Measurements from ENCODE around the gene GPR158.

Gene GPR158

GRCh38 chr10:25390733-25391132, 215.9 kb downstream of the GPR158 start:
- no peak for DNase-seq
- H3K4me3 ChIP-seq (ENCODE audit: low read depth, low read length), result no peak overlapping the region
- no peak for TF ChIP-seq CTCF (IDR thresholded peaks at IDR 0.05; ENCODE audit: low read depth, low read length, missing control alignments)
- no peak overlapping the region for H3K27ac ChIP-seq
- no peaks in the 10 kb centered on the region for H3K27me3 ChIP-seq (replicated peaks)
- H3K36me3 ChIP-seq (replicated peaks), result no peaks in the 10 kb centered on the region
- in situ Hi-C loops (cut with HindIII; ENCODE audit: low pct_ligation_motif_present, low sequenced_read_pairs), result no loop called here

- TF ChIP-seq CTCF (IDR thresholded peaks at IDR 0.05; ENCODE audit: low read depth, low read length, missing control alignments), result no peak
- Histone ChIP-seq H3K27me3 (replicated peaks) (no peaks in the 10 kb centered on the region), H3K27ac (no peak overlapping the region), H3K4me3 (ENCODE audit: low read depth, low read length) (no peak overlapping the region), H3K36me3 (replicated peaks) (no peaks in the 10 kb centered on the region)
- DNase-seq, result no peak
- in situ Hi-C loops (cut with HindIII; ENCODE audit: low pct_ligation_motif_present, low sequenced_read_pairs), result no loop called here
Observed at GRCh38 chr10:25392132-25392531, 217.3 kb downstream of the GPR158 start.

GRCh38 chr10:25393621-25394020, 218.8 kb downstream of the GPR158 start:
- no peak for TF ChIP-seq CTCF (IDR thresholded peaks at IDR 0.05; ENCODE audit: low read depth, low read length, missing control alignments)
- Histone ChIP-seq H3K36me3 (replicated peaks) (no peaks in the 10 kb centered on the region), H3K27ac (no peak overlapping the region), H3K27me3 (replicated peaks) (no peaks in the 10 kb centered on the region), H3K4me3 (ENCODE audit: low read depth, low read length) (no peak overlapping the region)
- no peak for DNase-seq
- in situ Hi-C loops (cut with HindIII; ENCODE audit: low pct_ligation_motif_present, low sequenced_read_pairs), result no loop called here

GRCh38 chr10:25398680-25399079, 223.9 kb downstream of the GPR158 start:
- no peak for DNase-seq
- no peaks in the 10 kb centered on the region for H3K27me3 ChIP-seq (replicated peaks)
- no peak overlapping the region for H3K27ac ChIP-seq
- no peak overlapping the region for H3K4me3 ChIP-seq (ENCODE audit: low read depth, low read length)
- no peak for TF ChIP-seq CTCF (IDR thresholded peaks at IDR 0.05; ENCODE audit: low read depth, low read length, missing control alignments)
- in situ Hi-C loops (cut with HindIII; ENCODE audit: low pct_ligation_motif_present, low sequenced_read_pairs), result no loop called here
- H3K36me3 ChIP-seq (replicated peaks), result no peaks in the 10 kb centered on the region

GRCh38 chr10:25405871-25406270, 231.1 kb downstream of the GPR158 start:
- Histone ChIP-seq H3K27me3 (replicated peaks) (no peaks in the 10 kb centered on the region), H3K4me3 (ENCODE audit: low read depth, low read length) (no peak overlapping the region), H3K36me3 (replicated peaks) (no peaks in the 10 kb centered on the region), H3K27ac (no peak overlapping the region)
- in situ Hi-C loops (cut with HindIII; ENCODE audit: low pct_ligation_motif_present, low sequenced_read_pairs), result no loop called here
- no peak for TF ChIP-seq CTCF (IDR thresholded peaks at IDR 0.05; ENCODE audit: low read depth, low read length, missing control alignments)
- no peak for DNase-seq

- in situ Hi-C loops (cut with HindIII; ENCODE audit: low pct_ligation_motif_present, low sequenced_read_pairs), result no loop called here
- Histone ChIP-seq H3K27ac (no peak overlapping the region), H3K4me3 (ENCODE audit: low read depth, low read length) (no peak overlapping the region), H3K27me3 (replicated peaks) (no peaks in the 10 kb centered on the region), H3K36me3 (replicated peaks) (no peaks in the 10 kb centered on the region)
- TF ChIP-seq CTCF (IDR thresholded peaks at IDR 0.05; ENCODE audit: low read depth, low read length, missing control alignments), result no peak
- no peak for DNase-seq
Observed at GRCh38 chr10:25417611-25418010, 242.8 kb downstream of the GPR158 start.
